HL-60/S4 treated with phorbol 12-myristate 13-acetate at 8.2 ng/mL for 4 days and 3 days (cell line): ENCODE results near the gene ST6GAL1.
"Not testable (repeated sequence)": the region's sequence is repeated elsewhere in the genome, so short reads cannot be mapped to it uniquely, and the experiment has no call there.

Experiments
- in situ Hi-C: fragments of 300-500 bp; cut with MboI; formaldehyde crosslinking; loops from 2 replicates; pipeline ENCODE4 v1.15.0; 2022; ENCODE audit warnings: low sequenced_read_pairs

Gene ST6GAL1, protein sequence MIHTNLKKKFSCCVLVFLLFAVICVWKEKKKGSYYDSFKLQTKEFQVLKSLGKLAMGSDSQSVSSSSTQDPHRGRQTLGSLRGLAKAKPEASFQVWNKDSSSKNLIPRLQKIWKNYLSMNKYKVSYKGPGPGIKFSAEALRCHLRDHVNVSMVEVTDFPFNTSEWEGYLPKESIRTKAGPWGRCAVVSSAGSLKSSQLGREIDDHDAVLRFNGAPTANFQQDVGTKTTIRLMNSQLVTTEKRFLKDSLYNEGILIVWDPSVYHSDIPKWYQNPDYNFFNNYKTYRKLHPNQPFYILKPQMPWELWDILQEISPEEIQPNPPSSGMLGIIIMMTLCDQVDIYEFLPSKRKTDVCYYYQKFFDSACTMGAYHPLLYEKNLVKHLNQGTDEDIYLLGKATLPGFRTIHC

DNA sequence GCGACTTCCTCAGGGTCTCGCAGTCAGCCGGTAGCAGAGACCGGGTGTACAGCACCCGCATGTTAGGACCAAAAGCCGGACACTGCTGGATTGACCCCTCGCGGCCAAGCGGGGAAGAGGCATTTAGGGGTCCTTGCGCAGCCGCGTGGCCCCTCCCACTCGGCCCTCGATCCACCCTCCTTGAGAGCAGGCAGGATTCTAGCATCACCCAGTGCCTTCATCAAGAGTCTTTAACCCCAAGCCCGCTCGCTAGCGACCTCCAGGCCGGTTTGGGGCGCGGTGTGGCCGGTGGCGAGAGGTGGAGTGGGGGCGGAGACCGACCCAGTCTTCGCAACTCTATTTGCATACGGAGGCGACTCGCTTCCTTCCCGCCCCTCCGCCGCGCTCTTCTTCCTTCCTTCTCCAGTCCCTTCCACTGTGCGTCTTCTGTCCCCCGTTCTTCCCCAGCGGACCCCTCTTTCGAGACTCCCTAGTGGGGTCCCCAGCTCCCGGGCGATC lies at the start of gene ST6GAL1:
ST6GAL1 (plus strand) TSS at position 384 of the 498 bp plus-strand sequence. CDS start 112,178 bp downstream, outside the sequence.
- in situ Hi-C loops = no loop called here

- in situ Hi-C loops = no loop called here
These were observed 48.2 kb upstream of the ST6GAL1 start for GRCh38 chr3:186882150-186882524.

DNA sequence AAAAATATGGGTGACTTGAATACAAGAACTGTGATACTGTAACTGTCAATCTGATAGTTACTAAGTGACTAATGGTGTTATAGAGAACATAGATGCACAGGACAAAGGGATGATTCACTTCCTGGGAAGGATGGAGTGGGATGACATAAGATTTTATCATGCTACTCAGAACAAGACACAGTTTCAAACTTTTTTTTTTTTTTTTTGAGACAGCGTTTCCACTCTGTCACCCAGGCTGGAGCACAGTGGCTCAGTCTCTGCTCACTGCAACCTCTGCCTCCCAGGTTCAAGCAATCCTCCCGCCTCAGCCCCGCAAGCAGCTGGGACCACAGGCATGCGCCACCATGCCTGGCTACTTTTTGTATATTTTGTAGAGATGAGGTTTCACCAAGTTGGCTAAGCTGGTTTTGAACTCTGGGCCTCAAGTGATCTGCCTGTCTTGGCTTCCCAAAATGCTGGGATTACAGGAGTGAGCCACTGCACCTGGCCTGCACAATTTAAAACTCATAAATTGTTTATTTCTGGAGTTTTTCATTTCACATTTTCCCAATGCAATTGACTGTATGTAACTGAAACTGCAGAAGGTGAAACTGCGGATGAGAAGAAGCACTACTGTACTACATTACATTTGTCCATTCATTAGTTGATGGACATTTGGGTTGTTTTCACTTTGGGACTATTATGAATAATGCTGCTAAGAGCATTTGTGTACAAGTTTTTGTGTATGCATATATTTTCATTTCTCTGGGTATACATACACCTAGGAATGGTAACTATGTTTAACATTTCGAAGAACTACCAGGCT lies 47.2 kb upstream of the ST6GAL1 start:
- in situ Hi-C loops = no loop called here

DNA sequence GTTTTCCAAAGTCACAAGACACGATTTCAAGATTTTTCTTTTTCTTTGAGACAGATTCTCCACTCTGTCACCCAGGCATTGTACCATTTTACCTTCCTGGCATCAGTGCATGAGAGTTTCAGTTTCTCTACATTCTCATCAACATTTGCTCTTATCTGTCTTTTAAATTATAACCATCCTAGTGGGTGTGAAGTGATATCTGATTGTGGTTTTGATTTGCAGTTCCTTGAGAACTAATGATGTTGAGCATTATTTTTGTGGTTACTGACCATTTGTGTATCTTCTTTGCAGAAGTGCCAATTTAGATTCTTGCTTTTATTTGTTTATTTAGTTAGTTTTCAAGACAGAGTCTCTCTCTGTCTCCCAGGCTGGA lies 46.7 kb upstream of the ST6GAL1 start:
- in situ Hi-C loops = no loop called here

GRCh38 chr3:186884868-186885267 lies 45.5 kb upstream of the ST6GAL1 start:
- in situ Hi-C loops = not testable (repeated sequence)

DNA sequence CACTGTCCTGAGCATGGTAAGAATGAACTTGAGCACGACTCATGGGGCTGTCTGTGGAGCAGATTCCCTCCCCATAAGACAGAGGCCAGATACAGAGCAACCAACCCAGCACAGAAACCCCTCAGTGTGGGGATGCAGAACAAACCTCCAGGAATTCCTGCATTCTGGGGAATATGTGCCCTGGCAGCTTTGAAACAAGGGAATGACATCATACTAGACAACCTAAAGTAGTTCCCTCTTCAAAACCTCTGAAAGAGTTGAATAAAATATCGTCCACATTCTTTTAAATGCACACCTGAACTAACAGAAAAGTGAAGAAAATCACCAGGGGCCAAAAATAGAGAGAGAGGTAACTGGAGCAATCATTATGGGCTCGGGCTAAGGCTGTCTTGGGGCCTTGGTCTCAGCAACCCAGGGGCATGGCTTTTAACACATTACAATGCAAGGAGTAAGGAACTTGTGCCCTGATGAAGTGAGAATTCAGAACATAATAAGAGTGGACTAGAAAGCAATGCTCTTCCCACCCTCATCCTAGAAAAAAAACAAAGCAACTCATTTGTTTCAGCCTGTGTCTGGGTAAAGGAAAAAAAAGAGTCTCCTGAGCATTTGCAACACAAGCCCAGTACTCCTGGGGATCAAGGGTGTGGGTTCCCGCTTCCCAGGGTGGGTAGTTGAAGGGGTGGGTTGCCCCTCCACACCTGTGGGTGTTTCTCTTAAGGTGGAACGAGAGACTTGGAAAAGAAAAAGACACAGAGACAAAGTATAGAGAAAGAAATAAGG lies 43.9 kb upstream of the ST6GAL1 start:
- in situ Hi-C loops = no loop called here

DNA sequence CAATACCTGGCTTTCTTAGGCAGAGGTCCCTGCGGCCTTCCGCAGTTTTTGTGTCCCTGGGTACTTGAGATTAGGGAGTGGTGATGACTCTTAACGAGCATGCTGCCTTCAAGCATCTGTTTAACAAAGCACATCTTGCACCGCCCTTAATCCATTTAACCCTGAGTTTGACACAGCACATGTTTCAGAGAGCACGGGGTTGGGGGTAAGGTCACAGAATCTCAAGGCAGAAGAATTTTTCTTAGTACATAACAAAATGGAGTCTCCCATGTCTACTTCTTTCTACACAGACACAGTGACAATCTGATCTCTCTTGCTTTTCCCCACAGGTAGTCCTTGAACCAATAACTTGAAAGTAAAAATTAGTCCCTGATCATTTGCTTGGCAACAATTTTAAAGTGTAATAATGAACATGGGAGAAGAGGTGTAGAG lies 42.8 kb upstream of the ST6GAL1 start:
- in situ Hi-C loops = not testable (repeated sequence)

GRCh38 chr3:186888569-186888968 lies 41.8 kb upstream of the ST6GAL1 start:
- in situ Hi-C loops = no loop called here

- in situ Hi-C loops = not testable (repeated sequence)
These were observed 40.6 kb upstream of the ST6GAL1 start for GRCh38 chr3:186889698-186890097.

- in situ Hi-C loops = no loop called here
These were observed 39.4 kb upstream of the ST6GAL1 start for GRCh38 chr3:186890911-186891310.

GRCh38 chr3:186893071-186893470 lies 37.3 kb upstream of the ST6GAL1 start:
- in situ Hi-C loops = not testable (repeated sequence)

DNA sequence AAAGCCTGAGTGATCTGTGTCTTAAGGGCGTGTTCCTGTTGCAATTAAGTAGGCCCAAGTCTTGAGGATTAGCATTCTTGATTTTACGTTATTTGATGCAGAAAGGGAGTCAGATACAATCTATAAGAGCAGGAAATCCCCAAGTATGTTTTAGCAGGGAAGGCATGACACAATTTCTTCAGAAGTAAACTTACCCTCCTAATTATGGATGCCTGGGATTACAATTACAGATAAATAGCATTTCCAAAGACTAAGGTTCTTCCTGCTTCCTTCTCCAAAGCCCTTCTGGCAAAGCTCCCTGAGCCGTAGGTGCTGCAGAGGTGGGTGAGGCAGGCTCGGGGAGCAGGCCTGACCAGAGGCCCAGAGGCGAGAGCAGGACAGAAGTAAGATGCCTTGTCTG lies 34.9 kb upstream of the ST6GAL1 start:
- in situ Hi-C loops = no loop called here

DNA sequence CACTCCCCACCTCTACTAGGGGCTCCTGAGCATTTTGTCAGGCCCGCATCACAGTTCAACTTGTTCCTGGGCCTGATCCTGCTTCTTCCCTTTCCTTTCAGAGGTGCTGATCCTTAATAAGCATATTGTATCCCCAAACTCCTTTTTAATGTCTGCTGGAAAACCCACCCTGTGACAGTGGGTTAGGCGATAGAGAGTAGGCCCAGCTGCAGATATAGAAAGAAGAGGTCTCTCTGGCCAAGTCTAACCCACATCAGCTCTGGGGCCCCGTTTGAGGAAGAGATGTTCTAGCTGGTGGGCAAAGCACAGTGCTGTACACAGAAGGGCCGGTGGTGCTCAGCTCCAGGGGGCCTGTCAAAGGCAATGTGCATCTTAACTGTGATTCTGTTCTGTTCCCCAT lies 34.3 kb upstream of the ST6GAL1 start:
- in situ Hi-C loops = no loop called here

- in situ Hi-C loops = no loop called here
These were observed 33.5 kb upstream of the ST6GAL1 start for GRCh38 chr3:186896875-186897274.

GRCh38 chr3:186901135-186901734 lies 29.1 kb upstream of the ST6GAL1 start:
- in situ Hi-C loops = no loop called here

DNA sequence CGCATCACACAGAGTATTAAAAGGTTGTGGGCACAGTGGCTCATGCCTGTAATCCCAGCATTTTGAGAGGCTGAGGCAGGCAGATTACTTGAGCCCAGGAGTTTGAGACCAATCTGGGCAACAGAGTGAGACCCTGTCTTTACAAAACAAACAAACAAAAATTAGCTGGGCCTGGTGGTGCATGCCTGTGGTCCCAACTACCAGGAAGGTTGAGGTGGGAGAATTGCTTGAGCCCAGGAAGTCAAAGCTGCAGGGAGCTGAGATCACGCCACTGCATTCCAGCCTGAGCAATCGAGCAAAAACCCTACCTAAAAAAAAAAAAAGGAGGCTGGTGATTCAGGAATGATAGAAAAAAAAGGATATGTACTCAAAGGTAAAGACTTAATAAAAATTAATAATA lies 28.2 kb upstream of the ST6GAL1 start:
- in situ Hi-C loops = no loop called here

DNA sequence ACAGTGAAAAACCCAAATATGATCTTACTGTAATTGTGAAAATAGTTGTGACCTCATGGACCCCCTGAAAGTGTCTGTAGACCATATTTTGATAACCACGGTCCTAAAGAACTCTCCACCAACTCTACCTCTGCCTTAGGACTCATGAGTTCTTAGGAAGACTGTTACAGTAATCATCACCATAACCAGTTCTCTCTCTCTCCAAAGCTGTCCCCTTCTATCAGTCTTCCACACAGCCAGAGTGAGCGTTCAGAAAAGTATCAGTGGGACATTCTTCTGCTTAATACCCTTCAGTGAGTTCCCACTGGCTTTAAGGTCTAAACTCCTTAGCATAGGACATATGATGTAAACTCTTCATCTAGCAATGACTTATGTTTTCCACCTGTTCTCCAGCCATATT lies 27.6 kb upstream of the ST6GAL1 start:
- in situ Hi-C loops = no loop called here

GRCh38 chr3:186903676-186904075 lies 26.6 kb upstream of the ST6GAL1 start:
- in situ Hi-C loops = not testable (repeated sequence)

GRCh38 chr3:186907075-186907474 lies 23.3 kb upstream of the ST6GAL1 start:
- in situ Hi-C loops = not testable (repeated sequence)

DNA sequence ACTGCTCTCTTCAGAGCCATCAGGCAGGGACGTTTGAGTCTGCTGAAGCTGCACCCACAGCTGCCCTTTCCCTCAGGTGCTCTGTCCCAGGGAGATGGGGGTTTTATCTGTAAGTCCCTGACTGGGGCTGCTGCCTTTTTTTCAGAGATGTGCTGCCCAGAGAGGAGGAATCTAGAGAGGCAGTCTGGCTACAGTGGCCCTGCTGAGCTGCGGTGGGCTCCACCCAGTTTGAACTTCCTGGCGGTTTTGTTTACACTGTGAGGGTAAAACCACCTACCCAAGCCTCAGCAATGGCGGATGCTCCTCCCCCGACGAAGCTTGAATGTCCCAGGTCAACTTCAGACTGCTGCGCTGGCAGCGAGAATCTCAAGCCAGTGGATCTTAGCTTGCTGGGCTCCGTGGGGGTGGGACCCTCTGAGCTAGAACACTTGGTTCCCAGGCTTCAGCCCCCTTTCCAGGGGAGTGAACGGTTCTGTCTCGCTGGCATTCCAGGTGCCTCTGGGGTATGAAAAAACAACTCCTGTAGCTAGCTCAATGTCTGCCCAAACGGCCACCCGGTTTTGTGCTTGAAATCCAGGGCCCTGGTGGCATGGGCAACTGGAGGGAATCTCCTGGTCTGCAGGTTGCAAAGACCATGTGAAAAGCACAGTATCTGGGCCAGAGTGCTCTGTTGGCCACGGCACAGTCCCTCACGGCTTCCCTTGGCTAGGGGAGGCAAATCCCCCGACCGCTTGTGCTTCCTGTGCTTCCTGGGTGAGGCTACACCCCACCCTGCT lies 21.1 kb upstream of the ST6GAL1 start:
- in situ Hi-C loops = no loop called here
